H9 (cell line): ENCODE results near the gene SNAP47. TPM values are rescaled to one million over a fixed set of nuclear protein-coding genes. Genes with fewer than 3 reads are reported as not detected.

Experiments
- DNase-seq: peaks from one replicate; pipeline ENCODE4 v3.0.0-alpha.2; 2017
- H2AFZ ChIP-seq: one replicate; pipeline ENCODE4 v1.6.1; 2013; ENCODE audit warnings: mild to moderate bottlenecking, low read length, control low read depth, moderate library complexity
- H2AK5ac ChIP-seq: 2 replicates; pipeline ENCODE4 v1.6.1; 2013; ENCODE audit warnings: low read length, control low read depth, mixed read lengths; ENCODE audit not compliant: insufficient read length
- H2BK120ac ChIP-seq: one replicate; pipeline ENCODE4 v1.6.1; 2013; ENCODE audit warnings: low read depth, mild to moderate bottlenecking, low read length, control low read depth, inconsistent platforms; ENCODE audit not compliant: poor library complexity, severe bottlenecking
- H2BK12ac ChIP-seq: 2 replicates; pipeline ENCODE4 v1.6.1; 2013; ENCODE audit warnings: low read length, control low read depth, mixed read lengths, low read depth; ENCODE audit not compliant: insufficient read length
- H2BK15ac ChIP-seq: 2 replicates; pipeline ENCODE4 v1.6.1; 2013; ENCODE audit warnings: low read depth, low read length, control low read depth
- H2BK20ac ChIP-seq: one replicate; pipeline ENCODE4 v1.6.1; 2013; ENCODE audit warnings: low read depth, mild to moderate bottlenecking, low read length, control low read depth, inconsistent platforms; ENCODE audit not compliant: poor library complexity, severe bottlenecking
- H2BK5ac ChIP-seq: 2 replicates; pipeline ENCODE4 v1.6.1; 2013; ENCODE audit warnings: low read length, control low read depth, mixed read lengths; ENCODE audit not compliant: insufficient read length
- H3K14ac ChIP-seq: 2 replicates; pipeline ENCODE4 v1.6.1; 2013; ENCODE audit warnings: low read length, control low read depth; ENCODE audit not compliant: insufficient read depth
- H3K18ac ChIP-seq: 2 replicates; pipeline ENCODE4 v1.6.1; 2013; ENCODE audit warnings: low read depth, mild to moderate bottlenecking, mixed read lengths, low read length, control low read depth; ENCODE audit not compliant: insufficient read length
- H3K23ac ChIP-seq: 2 replicates; pipeline ENCODE4 v1.6.1; 2013; ENCODE audit warnings: low read length, control low read depth, mixed read lengths, low read depth; ENCODE audit not compliant: insufficient read length
- H3K23me2 ChIP-seq: 2 replicates; pipeline ENCODE4 v1.6.1; 2013; ENCODE audit warnings: low read depth, mild to moderate bottlenecking, mixed read lengths, low read length, control low read depth; ENCODE audit not compliant: insufficient read length, poor library complexity, severe bottlenecking
- H3K27ac ChIP-seq: 2 replicates; pipeline ENCODE4 v1.5.1; 2013; ENCODE audit warnings: low read length, control low read depth, mixed read lengths, low read depth; ENCODE audit not compliant: insufficient read length
- H3K27me3 ChIP-seq: 2 replicates; pipeline ENCODE4 v1.6.1; 2013; ENCODE audit warnings: low read length, control low read depth, inconsistent platforms; ENCODE audit not compliant: insufficient read depth
- H3K4ac ChIP-seq: 2 replicates; pipeline ENCODE4 v1.6.1; 2013; ENCODE audit warnings: low read depth, mild to moderate bottlenecking, control low read depth, inconsistent platforms, low read length, moderate library complexity
- H3K4me1 ChIP-seq: 2 replicates; pipeline ENCODE4 v1.6.1; 2013; ENCODE audit warnings: low read length, control low read depth, inconsistent platforms; ENCODE audit not compliant: insufficient read depth
- H3K4me2 ChIP-seq: 2 replicates; pipeline ENCODE4 v1.6.1; 2013; ENCODE audit warnings: low read length, control low read depth, mixed read lengths; ENCODE audit not compliant: insufficient read length, insufficient read depth
- H3K56ac ChIP-seq: 2 replicates; pipeline ENCODE4 v1.6.1; 2013; ENCODE audit warnings: low read depth, mild to moderate bottlenecking, mixed read lengths, low read length, control low read depth; ENCODE audit not compliant: insufficient read length
- H3K79me1 ChIP-seq: 2 replicates; pipeline ENCODE4 v1.6.1; 2013; ENCODE audit warnings: low read depth, mild to moderate bottlenecking, moderate library complexity, low read length, control low read depth, inconsistent platforms; ENCODE audit not compliant: insufficient read depth, poor library complexity, severe bottlenecking
- H3K79me2 ChIP-seq: 2 replicates; pipeline ENCODE4 v1.6.1; 2013; ENCODE audit warnings: low read length, control low read depth, inconsistent platforms; ENCODE audit not compliant: insufficient read depth
- H3K9ac ChIP-seq: 2 replicates; pipeline ENCODE4 v1.6.1; 2013; ENCODE audit warnings: low read length, control low read depth, mixed read lengths; ENCODE audit not compliant: insufficient read length; ENCODE audit errors: extremely low read depth
- H3K9me3 ChIP-seq: one replicate; pipeline ENCODE4 v1.6.1; 2013; ENCODE audit warnings: low read depth, low read length, inconsistent platforms; ENCODE audit not compliant: control insufficient read depth
- H3T11ph ChIP-seq: one replicate; pipeline ENCODE4 v1.6.1; 2013; ENCODE audit warnings: mild to moderate bottlenecking, low read length, control low read depth, inconsistent platforms
- H4K20me1 ChIP-seq: one replicate; pipeline ENCODE4 v1.6.1; 2013; ENCODE audit not compliant: control insufficient read depth, insufficient read length, insufficient read depth
- H4K5ac ChIP-seq: 2 replicates; pipeline ENCODE4 v1.6.1; 2013; ENCODE audit warnings: low read depth, mild to moderate bottlenecking, mixed read lengths, low read length, control low read depth; ENCODE audit not compliant: insufficient read length
- H4K8ac ChIP-seq: replicated peaks from 2 replicates; pipeline ENCODE4 v1.6.1; 2013; ENCODE audit warnings: low read length, control low read depth, mixed read lengths, low read depth; ENCODE audit not compliant: insufficient read length
- H4K91ac ChIP-seq: 2 replicates; pipeline ENCODE4 v1.6.1; 2013; ENCODE audit warnings: low read depth, mild to moderate bottlenecking, moderate library complexity, mixed read lengths, low read length, control low read depth; ENCODE audit not compliant: insufficient read length
- H3K27ac Mint-ChIP-seq, 3 experiments: 2 replicates in 2 of 3; 3 replicates in 1 of 3; pipeline ENCODE4 v1.8.0; 2020 to 2021; ENCODE audit warnings: mixed read lengths in 3 of 3, mild to moderate bottlenecking in 1 of 3, moderate library complexity in 1 of 3
- H3K27me3 Mint-ChIP-seq: 2 replicates; pipeline ENCODE4 v1.8.0; 2021; ENCODE audit warnings: low read depth, mild to moderate bottlenecking, moderate library complexity, mixed read lengths
- H3K36me3 Mint-ChIP-seq, 3 experiments: 2 replicates in 2 of 3; 3 replicates in 1 of 3; pipeline ENCODE4 v1.8.0; 2020 to 2021; ENCODE audit warnings: low read depth in 3 of 3, mixed read lengths in 3 of 3; ENCODE audit not compliant: insufficient read depth in 1 of 3
- H3K4me1 Mint-ChIP-seq, 2 experiments: 2 replicates each; pipeline ENCODE4 v1.8.0; 2020; ENCODE audit warnings: mixed read lengths in 2 of 2
- H3K4me3 Mint-ChIP-seq, 2 experiments: 2 replicates in 1 of 2; 3 replicates in 1 of 2; pipeline ENCODE4 v1.8.0; 2020 to 2021; ENCODE audit warnings: mild to moderate bottlenecking in 2 of 2, mixed read lengths in 2 of 2, moderate library complexity in 1 of 2
- H3K9me3 Mint-ChIP-seq, 2 experiments: 2 replicates in 1 of 2; 3 replicates in 1 of 2; pipeline ENCODE4 v1.8.0; 2020; ENCODE audit warnings: mild to moderate bottlenecking in 2 of 2, mixed read lengths in 2 of 2, moderate library complexity in 1 of 2
- CTCF ChIP-seq: fragments of 200-600 bp; sonication (generic); conservative IDR thresholded peaks from 3 replicates; pipeline ENCODE4 v1.8.0; 2021; ENCODE audit warnings: antibody characterized with exemption, mild to moderate bottlenecking
- WGBS: extraction: QIAGEN DNeasy Blood & Tissue Kit; methylation state at CpG from one replicate; pipeline ENCODE4 v1.1.7; 2013; ENCODE audit warnings: missing lambda C conversion rate, low lambda C conversion rate, mixed read lengths; ENCODE audit not compliant: insufficient read length; ENCODE audit errors: extremely low coverage; 5-methylcytosine and 5-hydroxymethylcytosine counted together
- total RNA-seq: library from RNA; stranded (reverse); gene quantifications from 2 replicates; pipeline ENCODE4 v1.2.1, GENCODE V29; 2021

SNAP47 gene
- total RNA-seq, 1 experiment from 2014 or later, result 44.1 TPM

GRCh38 chr1:227762231-227762911 lies 27.1 kb downstream of the SNAP47 start:
- Histone ChIP-seq H3K4me2 (no peak overlapping the region), H3T11ph (no peak overlapping the region), H2BK5ac (no peak overlapping the region), H4K5ac (no peak overlapping the region), H4K8ac (no peak overlapping the region), H3K23me2 (peaks cover 2% of the 10 kb centered on the region), H3K23ac (no peak overlapping the region), H4K20me1 (no peaks in the 10 kb centered on the region), H3K14ac (no peak overlapping the region), H3K4ac (no peak overlapping the region), H3K27ac (no peak overlapping the region), H4K91ac (no peak overlapping the region), H2BK120ac (no peak overlapping the region), H3K9me3 (no peaks in the 10 kb centered on the region), H3K9ac (no peak overlapping the region), H2AFZ (no peak overlapping the region), H3K56ac (no peak overlapping the region), H3K27me3 (no peaks in the 10 kb centered on the region), H3K4me1 (no peaks in the 10 kb centered on the region), H3K79me2 (no peaks in the 10 kb centered on the region), H2AK5ac (no peak overlapping the region), H3K79me1 (peaks cover 3% of the 10 kb centered on the region), H2BK15ac (no peak overlapping the region), H2BK20ac (no peak overlapping the region), H3K18ac (no peak overlapping the region), H2BK12ac (no peak overlapping the region)
- no CpG with 5 or more reads among the region's 22 CpGs for WGBS
- TF ChIP-seq CTCF, result peak; percentile 97
- H3K4me1 Mint-ChIP-seq, result peaks cover 4 to 19% of the 10 kb centered on the region in 2 experiments; a peak in 2 of 4 replicates
- H3K4me3 Mint-ChIP-seq, result no peak overlapping the region
- H3K27ac Mint-ChIP-seq, result peak overlapping the region in 2 of 3 experiments; percentile 39 to 61; a peak in 1 of 7 replicates
- no peaks in the 10 kb centered on the region for H3K9me3 Mint-ChIP-seq
- H3K27me3 Mint-ChIP-seq, result no peaks in the 10 kb centered on the region
- peak; percentile 89 for DNase-seq
- H3K36me3 Mint-ChIP-seq, result peaks cover 18 to 67% (median 46%) of the 10 kb centered on the region in 3 experiments
